ENCODE data around the gene MANBA. TPM values are rescaled to one million over a fixed set of nuclear protein-coding genes. Genes with fewer than 3 reads are reported as not detected.
"Not testable (repeated sequence)": the region's sequence is repeated elsewhere in the genome, so short reads cannot be mapped to it uniquely, and the experiment has no call there.

MANBA gene
- total RNA-seq, 1 donor from 2014 or later = 10.9 TPM

GRCh38 chr4:102723511-102723910, 37.3 kb downstream of the MANBA start:
- no peak for DNase-seq (ENCODE audit: low read depth, low spot score)

- DNase-seq (ENCODE audit: low read depth, low spot score) = no peak
These were observed 38.0 kb downstream of the MANBA start for GRCh38 chr4:102722740-102723139.

GRCh38 chr4:102718833-102719575, 41.8 kb downstream of the MANBA start:
- DNase-seq (ENCODE audit: low read depth, low spot score) = not testable (repeated sequence)

GRCh38 chr4:102717448-102718092, 43.2 kb downstream of the MANBA start:
- no peak for DNase-seq (ENCODE audit: low read depth, low spot score)

- no peak for DNase-seq (ENCODE audit: low read depth, low spot score)
These were observed 45.7 kb downstream of the MANBA start for GRCh38 chr4:102715057-102715456.

DNA sequence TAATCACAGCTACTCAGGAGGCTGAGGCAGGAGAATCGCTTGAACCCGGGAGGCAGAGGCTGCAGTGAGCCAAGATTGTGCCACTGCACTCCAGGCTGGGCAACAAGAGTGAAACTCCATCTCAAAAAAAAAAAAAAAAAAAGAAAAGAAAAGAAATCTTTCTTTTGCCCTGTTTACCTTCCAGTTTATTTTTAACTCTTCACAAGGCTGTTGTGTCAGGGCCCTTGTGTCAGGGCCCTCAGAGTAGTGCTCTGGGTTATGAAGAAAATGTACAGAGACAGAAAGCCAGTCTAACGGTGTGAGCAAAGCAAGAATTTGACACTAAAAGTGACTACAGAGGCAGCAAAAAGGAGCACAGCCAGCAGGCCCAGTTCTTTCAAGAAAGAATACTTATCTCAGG, 47.0 kb downstream of the MANBA start:
- not testable (repeated sequence) for DNase-seq (ENCODE audit: low read depth, low spot score)

DNA sequence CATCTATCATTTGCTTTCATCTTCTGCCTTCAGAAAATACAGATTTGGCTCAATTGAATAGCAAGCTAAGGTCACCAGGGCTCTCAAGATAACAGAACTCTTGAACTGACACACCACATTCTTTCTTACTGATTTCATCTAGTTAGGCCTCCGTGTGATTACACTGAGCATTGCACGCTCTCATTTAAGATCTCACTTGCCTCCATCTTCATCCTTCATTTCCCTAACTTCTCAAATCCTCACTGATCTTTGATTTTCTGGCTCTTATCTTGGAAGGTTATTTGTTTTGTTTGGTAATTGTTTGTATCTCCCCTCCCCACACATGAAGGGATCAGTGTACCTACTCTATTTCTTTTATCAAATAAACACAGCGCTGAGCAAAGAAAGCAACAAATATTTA, 47.7 kb downstream of the MANBA start:
- no peak for DNase-seq (ENCODE audit: low read depth, low spot score)

DNA sequence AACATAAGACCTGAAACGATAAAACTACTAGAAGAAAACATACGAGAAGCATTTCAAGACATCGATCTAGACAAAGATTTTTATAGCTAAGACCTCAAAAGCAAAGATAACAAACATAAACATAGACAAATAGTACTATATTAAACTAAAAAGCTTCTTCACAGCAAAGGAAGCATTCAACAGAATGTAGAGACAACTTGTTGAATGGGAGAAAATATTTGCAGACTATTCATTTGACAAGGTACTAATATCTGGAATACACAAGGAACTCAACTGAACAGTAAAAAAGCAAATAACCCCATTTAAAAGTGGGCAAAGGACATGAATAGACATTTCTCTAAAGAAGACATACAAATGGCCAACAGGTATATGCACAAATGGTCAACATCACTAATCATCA, 49.8 kb downstream of the MANBA start:
- DNase-seq (ENCODE audit: low read depth, low spot score) = no peak

- DNase-seq (ENCODE audit: low read depth, low spot score) = not testable (repeated sequence)
These were observed 51.7 kb downstream of the MANBA start for GRCh38 chr4:102709060-102709459.

GRCh38 chr4:102707150-102707549, 53.6 kb downstream of the MANBA start:
- DNase-seq (ENCODE audit: low read depth, low spot score) = no peak

DNA sequence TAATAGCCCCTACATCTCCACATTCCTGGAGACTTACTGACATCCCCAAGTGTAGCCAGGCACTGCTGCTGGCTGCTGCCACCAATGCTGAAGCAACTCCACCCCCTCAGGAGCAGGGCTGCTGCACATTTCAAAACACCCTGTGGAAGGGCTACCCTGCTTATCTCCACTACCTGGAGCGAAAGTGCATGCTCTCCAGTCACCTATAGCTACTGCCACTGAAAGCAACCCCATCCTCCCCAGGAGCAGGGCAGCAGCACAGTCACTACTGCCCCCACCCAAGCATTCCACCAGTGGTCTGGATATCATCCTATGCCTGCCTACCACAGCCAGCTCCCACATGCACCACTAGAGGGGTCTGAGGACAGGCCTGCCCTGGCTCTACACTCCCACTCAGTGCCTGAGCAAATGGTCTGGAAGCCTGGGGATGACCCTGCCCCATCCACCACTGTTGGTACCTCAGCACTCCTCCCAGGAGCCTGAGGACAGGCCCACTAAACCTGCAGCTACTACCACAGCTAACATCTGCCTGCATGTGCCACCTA, 55.3 kb downstream of the MANBA start:
- no peak for DNase-seq (ENCODE audit: low read depth, low spot score)

DNA sequence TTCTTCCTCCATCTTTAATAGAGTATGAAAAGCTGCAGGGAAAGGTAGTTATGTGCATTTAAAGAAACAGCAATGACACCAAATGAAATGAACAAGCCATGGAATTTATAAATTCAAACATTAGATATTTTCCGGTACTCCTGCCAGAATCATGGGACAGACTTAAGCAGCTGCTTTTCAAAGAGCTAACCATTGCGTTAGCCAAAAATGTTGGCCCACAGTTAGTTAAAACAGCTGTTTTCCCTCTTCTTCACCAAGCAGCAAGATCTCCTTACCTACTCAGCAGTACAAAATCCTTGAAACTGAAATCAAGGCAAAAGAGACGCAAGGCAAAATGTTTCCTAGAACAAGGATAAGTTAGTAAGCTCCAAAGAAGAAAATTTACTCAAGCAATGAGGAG, 64.0 kb downstream of the MANBA start:
- no peak for DNase-seq (ENCODE audit: low read depth, low spot score)

DNA sequence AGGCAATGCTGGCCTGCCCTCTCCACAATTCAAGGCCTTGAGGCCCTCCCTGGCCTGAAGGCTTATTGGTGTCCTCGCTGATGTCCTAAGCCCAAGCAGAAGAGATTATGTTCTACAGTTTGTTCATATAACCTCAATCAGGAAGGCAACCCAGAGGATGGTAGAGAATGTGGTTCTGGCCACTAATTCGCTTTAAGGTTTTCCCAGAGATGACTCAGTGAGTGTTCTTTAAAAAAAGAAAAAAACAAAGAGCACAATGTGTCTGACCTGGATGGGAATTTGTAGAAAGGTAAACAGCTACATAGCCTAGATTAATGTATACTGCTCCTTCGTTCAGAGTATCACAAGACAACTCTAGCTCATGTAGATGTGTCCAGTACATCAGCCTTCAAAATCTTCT, 66.0 kb downstream of the MANBA start:
- DNase-seq (ENCODE audit: low read depth, low spot score) = no peak

- DNase-seq (ENCODE audit: low read depth, low spot score) = no peak
These were observed 66.9 kb downstream of the MANBA start for GRCh38 chr4:102693861-102694260.

DNA sequence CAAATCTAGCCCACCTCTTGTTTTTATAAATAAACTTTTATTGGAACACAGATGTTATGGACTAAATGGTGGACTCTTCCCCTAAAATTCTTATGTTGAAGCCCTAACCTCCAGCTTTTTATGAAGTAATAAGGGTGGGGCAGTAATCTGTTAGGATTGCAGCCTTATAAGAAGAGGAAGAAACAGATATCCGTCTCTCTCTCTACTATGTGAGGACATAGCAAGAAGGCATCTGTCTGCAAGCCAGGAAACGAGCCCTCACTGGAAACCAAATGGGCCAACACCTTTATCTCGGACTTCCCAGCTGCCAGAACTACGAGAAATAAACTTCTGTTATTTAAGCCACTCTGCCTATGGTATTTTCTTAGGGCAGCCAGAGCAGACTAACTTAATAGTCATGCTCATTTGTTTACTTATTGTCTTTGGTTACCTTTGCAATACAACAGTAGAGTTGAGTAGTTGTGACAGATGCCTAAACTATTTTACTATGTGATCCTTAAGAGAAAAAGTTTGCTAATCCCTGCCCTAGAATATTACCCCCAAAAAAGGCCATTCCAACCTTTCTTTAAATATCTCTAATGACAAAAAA, 67.4 kb downstream of the MANBA start:
- DNase-seq (ENCODE audit: low read depth, low spot score) = no peak

GRCh38 chr4:102692474-102692873, 68.3 kb downstream of the MANBA start:
- DNase-seq (ENCODE audit: low read depth, low spot score) = no peak

- no peak for DNase-seq (ENCODE audit: low read depth, low spot score)
These were observed 72.8 kb downstream of the MANBA start for GRCh38 chr4:102687982-102688433.

- DNase-seq (ENCODE audit: low read depth, low spot score) = no peak
These were observed 73.3 kb downstream of the MANBA start for GRCh38 chr4:102687373-102687981.

GRCh38 chr4:102685768-102686167, 75.0 kb downstream of the MANBA start:
- no peak for DNase-seq (ENCODE audit: low read depth, low spot score)

DNA sequence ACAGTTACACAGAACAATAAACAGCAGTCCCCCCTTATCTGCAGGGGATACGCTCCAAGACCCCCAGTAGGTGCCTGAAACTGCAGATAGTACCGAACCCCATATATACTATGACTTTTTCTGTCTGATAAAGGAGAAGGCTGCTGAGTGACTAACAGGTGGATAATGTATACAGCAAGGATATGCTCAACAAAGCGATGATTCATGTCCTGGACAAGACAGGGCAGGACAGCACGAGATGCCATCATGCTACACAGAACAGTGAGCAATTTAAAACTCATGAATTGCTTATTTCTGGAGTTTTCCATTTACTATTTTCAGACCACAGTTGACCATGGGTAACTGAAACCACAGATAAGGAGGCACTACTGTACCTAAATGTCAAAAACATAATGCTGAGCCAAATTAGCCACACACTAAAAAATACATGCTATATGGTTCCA, 76.1 kb downstream of the MANBA start:
- DNase-seq (ENCODE audit: low read depth, low spot score) = no peak

DNA sequence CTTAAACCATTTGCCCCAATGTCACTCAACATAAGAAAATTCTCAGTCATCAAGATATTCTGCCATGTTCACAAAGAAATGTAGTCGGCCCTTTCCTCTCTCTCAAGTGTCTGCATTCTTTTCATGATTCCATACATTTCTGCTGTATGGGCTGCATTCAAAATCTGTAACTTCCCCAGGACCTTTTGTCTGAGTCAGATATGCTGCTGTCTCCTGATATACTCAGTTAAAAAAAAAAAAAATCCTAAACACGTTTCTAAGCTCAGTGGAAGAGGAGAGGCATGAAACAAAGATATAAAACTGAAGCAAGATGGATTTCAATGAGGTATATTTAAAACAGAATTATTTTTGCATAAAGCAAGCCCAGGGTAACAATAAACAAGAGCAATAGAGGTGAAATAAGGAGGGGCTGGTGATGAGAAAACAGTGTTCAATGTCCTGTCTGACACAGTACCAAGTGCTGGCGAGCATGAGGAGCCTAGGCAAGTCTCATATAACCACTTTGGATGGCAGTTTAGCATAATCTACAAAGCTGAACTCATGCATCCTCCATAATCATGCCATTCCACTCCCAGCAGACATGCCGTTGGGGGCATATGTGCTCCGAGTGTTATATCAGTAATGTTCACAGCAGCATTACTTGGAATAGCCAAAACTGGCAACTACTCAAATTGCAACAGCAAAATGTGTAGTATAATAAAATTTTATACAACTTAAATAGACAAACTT, 76.7 kb downstream of the MANBA start:
- DNase-seq (ENCODE audit: low read depth, low spot score) = no peak
